VCaP (cell line): ENCODE results near the gene EIF3L.

Experiments used
- H3K27ac ChIP-seq: fragments of 450-650 bp; 2 replicates; pipeline ENCODE4 v1.5.1; 2017
- TF ChIP-seq, protein P1 (sequence below): fragments of 450-650 bp; conservative IDR thresholded peaks from 2 replicates; pipeline ENCODE4 v1.5.1; 2017; ENCODE audit warnings: mild to moderate bottlenecking, moderate library complexity

Gene EIF3L

DNA sequence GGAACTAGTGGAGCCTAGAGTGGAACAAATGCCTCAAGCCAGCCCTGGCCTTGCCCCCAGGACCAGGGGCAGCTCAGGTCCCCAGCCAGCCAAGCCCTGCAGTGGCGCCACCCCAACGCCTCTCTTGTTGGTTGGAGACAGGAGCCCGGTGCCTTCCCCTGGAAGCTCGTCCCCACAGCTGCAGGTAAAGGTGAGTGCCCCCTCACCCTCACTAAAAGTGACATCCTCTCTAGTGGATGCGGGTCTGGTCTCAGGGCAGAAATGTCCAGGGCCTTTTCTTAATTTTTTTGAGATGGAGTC lies 78.4 kb downstream of the EIF3L start:
- TF ChIP-seq, protein P1, sequence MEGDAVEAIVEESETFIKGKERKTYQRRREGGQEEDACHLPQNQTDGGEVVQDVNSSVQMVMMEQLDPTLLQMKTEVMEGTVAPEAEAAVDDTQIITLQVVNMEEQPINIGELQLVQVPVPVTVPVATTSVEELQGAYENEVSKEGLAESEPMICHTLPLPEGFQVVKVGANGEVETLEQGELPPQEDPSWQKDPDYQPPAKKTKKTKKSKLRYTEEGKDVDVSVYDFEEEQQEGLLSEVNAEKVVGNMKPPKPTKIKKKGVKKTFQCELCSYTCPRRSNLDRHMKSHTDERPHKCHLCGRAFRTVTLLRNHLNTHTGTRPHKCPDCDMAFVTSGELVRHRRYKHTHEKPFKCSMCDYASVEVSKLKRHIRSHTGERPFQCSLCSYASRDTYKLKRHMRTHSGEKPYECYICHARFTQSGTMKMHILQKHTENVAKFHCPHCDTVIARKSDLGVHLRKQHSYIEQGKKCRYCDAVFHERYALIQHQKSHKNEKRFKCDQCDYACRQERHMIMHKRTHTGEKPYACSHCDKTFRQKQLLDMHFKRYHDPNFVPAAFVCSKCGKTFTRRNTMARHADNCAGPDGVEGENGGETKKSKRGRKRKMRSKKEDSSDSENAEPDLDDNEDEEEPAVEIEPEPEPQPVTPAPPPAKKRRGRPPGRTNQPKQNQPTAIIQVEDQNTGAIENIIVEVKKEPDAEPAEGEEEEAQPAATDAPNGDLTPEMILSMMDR, result no peak

DNA sequence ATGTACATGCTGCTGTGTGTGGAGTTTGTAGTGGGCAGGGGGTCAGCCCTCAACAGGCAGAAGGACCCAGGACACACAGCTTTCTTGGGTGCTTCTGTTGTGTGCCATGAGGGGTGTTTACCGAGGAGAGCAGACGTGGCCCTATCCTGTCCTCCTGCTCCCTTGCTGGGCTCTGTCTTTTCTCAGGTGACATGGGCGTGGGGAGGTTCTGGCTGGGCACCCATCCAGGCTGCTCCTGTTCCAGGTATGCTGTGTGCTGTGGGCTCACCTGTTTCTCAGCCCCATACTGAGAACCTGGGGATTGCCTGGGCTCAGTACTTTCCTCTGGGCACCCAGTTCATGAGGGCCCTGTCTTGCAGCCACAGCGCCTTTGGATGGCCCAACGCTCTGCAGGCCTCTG lies 80.2 kb downstream of the EIF3L start:
- H3K27ac ChIP-seq, result no peak overlapping the region

More for the DNA sequence above, 78.4 kb downstream of the EIF3L start:
- H3K27ac ChIP-seq, result no peak overlapping the region

DNA sequence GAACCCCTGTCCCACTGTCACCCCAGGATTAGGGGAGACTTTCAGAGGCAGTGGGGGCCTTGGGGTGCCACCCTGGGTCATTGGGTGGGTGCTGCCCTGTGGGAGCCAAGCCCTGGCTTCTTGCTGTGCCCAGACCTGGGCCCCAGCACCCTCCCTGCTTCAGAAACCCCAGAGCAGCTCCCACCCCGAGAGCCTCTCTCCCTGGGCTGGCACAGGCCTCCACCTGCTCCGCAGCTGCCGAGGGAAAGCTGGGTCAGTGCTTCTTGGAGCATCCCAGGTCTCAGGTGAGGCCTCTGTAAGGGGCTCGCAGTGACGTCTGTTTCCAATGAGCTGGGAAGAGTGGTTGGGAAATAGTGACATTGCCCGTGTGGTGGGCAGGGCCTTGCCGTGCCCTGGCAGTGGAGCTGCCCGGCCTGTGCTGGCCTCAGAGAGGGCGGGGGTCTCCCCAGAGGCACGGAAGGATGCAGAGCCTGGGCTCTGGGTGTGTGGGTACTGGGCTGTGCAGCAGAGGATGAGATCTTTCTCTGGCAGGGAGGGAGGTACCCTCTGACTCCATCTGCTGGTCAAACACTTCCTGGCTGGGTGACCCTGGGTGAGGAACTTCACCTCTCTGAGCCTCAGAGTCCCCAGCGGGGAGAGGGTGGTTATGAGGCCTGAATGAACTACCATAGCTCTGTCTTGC lies 81.2 kb downstream of the EIF3L start:
- H3K27ac ChIP-seq, result no peak overlapping the region
- TF ChIP-seq, protein P1, result peak; percentile 54; the same call in 1 of the 2 replicates

More for the DNA sequence above, 80.2 kb downstream of the EIF3L start:
- TF ChIP-seq, protein P1, result no peak

DNA sequence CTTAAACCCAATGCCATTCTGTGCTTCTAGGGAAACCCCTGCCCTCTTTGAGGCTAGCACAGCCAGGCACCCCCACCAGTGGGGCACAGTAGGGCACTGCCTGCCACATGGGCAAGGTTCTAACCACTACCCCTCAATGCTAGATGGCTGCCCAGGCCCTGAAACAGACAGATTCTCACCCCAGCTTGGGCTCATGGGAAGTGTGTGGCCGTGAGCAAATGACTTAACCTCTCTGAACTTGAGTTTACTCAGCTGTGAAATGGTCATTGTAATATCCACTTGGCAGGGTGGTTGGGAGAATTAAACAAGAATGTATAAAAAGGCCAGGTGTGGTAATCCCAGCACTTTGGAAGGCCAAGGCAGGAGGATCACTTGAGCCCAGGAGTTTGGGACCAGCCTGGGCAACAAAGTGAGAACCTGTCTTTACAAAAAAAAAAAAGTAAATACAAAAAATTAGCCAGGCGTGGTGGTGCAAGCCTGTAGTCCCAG lies 81.8 kb downstream of the EIF3L start:
- H3K27ac ChIP-seq, result no peak overlapping the region
- TF ChIP-seq, protein P1, result 0 out of 2 replicates have a peak, but pooled peaks have one; percentile 15

DNA sequence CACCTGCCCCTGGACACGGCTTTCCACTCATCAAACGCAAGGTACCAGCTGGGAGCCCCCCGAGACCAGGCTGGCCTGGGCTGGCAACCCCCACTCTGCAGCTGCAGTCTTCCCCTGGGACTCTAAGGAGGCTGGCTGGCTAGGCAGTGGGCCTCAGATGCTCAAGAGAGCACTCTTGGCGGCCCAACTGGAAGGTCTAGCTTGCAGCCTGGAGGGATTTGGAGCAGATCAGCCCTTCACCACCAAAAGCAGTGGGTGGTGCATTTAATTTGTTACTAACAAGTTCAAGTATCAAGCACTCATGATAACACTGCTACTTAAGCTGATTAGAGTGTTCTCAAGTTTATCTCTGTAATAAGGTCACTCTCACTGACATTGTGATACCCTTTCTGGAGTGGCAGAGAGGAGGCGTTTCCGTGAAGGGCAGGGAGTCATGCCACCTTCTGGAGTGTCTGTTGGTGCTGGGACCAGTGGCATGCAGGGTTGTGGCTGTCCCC lies 82.7 kb downstream of the EIF3L start:
- TF ChIP-seq, protein P1, result no peak
- H3K27ac ChIP-seq, result no peak overlapping the region

DNA sequence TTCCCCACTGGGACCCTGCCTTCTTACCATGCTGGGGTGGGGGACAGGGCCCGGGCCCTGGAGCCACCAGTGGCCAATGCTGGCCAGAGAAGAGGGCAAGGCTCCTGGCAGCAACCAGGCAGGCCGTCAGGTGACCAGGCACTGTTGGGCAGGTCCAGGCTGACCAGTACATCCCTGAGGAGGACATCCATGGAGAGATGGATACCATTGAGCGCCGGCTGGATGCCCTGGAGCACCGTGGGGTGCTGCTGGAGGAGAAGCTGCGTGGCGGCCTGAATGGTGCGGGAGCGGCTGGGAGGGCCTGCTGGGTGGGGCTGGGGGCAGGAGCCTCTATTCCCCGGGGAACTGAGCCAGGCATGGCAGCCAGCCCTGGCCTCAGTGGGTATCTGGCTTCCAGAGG lies 83.2 kb downstream of the EIF3L start:
- no peak overlapping the region for H3K27ac ChIP-seq
- TF ChIP-seq, protein P1, result no peak

DNA sequence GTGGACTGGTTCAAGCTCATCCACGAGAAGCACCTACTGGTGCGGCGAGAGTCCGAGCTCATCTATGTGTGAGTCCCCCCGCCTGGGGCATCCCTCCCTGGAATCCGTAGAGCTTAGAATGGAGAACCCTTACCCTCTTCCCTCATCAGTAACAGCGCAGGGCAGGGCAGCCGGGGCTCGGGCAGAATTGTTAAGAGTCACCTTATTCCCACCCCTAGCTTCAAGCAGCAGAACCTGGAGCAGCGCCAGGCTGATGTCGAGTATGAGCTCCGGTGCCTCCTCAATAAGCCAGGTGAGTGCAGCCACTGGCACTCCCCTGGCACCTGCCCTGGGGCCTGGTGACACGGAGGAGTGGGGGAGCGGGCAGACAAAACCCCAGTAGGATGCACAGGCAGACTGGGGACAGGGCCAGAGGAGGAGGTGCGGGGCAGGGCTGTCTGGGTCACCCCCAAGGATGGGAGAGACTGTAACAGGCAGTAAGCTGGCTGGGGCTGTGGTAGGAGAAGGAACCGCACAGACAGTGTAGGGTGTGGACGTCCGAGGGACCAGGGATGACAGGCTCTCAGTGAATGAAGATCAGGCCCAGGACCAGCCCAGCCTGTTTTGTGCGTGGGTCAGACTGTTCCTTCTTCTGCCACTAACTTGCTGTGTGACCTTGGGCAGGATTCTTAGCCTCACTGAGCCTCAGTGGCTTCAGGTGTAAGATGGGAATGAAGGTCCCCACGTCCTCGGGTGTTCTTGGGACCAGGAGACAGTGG lies 83.8 kb downstream of the EIF3L start:
- H3K27ac ChIP-seq, result 0 out of 2 replicates have a peak overlapping the region, but pooled peaks have one; percentile 49
- TF ChIP-seq, protein P1, result no peak
